Measurements from ENCODE around the gene PRKCA.
"Not testable (repeated sequence)": the region's sequence is repeated elsewhere in the genome, so short reads cannot be mapped to it uniquely, and the experiment has no call there.

Gene PRKCA

DNA sequence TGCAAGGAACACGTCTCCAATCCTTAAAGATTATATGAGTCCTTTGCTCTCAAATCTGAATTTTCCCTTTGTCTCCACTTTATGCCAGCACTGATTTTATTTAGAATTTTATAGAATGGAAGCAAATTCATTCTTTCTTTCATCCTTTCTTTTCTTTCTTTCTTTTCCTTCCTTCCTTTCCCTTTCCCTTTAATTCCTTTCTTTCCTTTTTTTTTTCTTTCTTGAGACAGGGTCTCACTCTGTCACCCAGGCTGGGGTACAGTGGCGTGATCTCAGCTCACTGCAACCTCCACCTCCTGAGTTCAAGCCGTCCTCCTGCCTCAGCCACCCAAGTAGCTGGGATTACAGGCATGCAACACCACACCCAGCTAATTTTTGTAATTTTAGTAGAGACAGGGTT, 187.2 kb downstream of the PRKCA start:
- DNase-seq (ENCODE audit: low spot score), result not testable (repeated sequence)

DNA sequence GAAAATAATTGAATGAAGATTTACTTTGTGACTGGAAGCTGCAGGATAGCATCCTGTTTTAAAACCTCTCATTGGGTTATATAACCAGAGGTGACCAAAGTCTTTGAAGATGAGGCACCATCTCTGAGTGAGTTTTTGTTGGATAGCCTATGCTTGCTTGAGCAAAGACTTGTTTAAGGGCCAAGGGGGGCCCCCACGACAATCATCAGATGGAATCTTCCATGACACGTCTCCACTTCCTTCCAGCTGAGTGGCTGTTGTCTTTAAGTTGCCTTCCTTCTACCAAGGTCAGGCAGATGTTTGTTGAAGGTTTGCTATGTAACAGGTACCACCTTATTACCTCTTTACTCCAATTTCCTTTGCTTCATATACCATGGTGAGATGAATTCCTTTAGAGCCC, 188.8 kb downstream of the PRKCA start:
- no peak for DNase-seq (ENCODE audit: low spot score)

DNA sequence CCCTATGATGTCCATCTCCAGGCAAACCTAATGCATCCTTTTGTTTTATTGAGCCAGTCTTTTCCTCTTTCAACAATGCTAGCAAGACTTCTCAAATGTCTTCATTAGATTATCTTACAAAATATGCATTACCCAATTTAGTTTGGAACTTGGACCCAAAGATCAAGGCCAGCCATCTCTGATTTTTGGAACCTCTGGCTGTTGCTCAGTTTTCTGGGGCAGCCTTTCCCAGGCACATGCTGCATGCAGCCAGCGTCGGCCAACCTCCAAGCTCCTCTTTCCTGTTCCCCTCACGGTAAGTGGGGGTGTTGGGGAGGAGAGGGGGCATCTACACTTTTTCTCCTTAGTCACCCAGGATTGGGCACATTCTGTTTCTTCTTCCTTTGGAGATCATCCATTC, 189.3 kb downstream of the PRKCA start:
- no peak for DNase-seq (ENCODE audit: low spot score)

DNA sequence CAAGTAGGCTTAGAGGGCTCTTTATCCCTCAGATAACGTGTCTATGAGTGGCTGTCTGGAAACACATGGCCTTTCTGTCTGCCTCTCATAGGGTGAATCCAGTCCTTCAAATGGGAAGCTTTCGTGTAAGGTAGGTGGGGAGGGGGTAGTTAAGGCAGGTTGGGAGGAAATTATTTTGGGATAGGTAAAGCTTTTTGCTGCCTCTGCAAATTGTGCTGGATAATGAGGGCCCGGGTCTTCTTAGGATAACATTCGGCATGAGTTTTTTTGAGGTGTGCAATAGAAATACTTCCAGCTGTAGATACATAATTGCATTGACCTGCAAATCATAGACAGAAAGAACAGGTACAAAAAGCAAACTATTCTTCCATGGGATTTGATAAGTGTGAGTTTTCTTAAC, 189.7 kb downstream of the PRKCA start:
- DNase-seq (ENCODE audit: low spot score), result no peak

DNA sequence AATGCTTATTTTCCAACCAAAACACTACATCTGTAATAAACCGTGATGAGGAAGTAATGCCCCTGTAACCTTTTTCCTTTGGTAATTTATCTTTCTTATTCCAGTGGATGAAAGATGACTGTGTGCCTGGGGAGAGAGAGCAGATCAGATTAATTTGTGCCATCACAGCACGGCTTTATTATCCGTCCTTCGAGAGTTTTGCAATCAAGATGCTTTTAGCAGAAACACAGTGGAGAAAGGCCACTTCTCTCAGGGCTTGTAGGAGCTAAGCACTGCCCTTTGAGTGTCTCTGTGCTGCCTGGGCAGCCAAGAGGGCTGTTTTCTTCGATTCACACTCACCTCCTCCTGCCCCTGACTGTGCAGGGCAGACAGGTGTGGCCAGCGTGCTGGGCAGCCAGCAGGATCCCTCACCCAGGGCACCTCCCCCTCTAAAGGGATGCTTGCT, 190.2 kb downstream of the PRKCA start:
- DNase-seq (ENCODE audit: low spot score), result no peak

DNA sequence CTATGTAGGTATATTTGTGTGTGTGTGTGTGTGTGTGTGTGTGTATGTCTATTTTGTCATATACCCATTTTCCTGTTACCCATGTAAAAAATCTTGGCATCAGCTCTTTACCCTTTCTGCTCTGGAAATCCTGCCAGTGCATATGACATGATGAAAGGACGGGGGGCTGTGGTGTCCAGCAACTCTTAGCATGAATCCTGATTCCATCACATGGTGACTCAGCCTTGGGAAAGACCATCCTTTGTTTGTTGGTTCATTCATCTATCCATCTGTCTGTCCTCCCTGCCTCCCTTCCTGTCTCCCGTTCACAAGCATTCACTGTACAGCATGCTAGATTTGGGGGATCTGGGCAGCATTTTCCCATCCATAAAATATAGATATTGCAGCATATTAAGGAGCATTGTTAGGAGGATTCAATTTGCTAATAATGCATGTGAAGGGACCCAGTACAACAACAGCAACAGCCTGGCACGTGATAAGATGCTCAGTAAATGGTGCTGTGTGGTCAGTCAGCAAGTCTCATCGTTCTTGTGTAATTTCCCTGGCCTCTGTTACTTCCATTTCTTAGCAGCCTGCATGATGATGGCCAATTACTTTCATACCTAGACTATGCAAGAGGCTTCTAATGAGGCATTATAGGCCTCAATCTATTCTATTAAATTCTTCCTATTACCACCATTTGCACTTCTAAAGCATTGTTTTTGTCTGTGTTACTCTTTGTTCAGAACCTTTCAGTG, 191.0 kb downstream of the PRKCA start:
- DNase-seq (ENCODE audit: low spot score), result no peak

DNA sequence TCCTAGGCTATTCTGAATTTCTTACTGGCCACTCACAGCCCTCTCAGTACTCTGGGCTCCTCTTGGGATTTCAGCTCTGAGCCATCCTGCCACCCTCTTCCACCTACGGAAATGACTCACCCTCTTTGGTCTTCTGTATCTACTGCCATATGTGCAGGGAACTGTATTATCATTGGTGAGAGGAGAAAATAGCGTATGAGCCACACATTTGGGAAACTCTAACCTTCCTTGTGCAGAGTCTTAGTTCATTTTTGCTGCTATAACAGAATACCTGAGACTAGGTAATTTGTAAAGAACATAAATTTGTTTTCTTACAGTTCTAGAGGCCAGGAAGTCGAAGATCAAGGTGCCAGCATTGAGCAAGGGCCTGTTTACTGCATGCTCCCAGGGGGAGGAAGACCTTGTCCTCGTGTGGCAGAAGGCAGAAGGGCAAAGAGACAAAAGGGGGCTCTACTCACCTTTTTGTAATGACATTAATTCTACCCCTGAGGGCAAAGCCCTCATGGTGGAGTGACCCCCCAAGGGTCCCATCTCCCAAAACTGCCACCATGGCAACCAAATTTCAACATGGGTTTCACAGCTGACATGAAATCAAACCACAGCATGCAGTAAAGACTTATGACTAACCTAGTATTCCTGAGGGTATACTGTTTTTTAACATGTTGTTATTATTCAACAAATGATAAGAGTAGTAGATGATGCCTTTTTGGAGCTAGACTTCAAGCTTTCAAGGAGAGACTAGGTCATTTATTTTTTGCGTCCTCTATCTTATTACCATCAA, 191.8 kb downstream of the PRKCA start:
- no peak for DNase-seq (ENCODE audit: low spot score)

DNA sequence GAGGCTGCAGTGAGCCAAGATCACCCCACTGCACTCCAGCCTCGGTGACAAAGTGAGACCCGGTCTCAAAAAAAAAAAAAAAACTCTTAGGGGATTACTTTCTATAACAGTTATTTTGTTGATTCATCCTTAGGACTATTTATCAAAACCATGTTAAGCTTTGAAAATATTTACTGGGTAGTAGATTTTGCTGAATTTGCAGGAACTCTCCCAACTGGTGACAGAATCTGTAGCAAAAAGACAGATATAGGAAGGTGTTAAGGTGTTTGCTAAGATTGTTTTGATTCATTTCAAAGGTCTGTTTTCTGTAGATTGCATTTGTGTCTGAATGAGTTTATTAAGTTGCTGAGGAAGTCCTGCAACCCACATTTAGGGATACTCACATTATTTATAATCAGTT, 192.6 kb downstream of the PRKCA start:
- DNase-seq (ENCODE audit: low spot score), result no peak

DNA sequence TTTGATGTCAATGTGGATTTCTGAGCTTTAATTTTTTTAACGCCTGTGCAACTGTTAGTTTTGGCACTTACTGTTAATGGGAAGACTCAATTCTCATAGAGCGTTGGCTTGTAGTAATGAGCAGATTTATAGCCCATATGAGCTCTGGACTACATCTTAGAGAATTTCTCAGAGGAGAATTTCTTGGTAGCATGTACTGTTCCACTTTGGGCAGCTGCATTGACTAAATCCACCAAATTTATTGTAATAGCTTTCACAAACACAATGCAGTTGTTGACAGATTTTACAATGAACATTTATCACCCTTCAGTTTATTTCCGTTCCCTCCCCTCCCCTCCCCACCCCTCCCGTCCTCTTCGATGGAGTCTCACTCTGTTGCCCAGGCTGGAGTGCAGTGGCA, 193.9 kb downstream of the PRKCA start:
- DNase-seq (ENCODE audit: low spot score), result no peak

DNA sequence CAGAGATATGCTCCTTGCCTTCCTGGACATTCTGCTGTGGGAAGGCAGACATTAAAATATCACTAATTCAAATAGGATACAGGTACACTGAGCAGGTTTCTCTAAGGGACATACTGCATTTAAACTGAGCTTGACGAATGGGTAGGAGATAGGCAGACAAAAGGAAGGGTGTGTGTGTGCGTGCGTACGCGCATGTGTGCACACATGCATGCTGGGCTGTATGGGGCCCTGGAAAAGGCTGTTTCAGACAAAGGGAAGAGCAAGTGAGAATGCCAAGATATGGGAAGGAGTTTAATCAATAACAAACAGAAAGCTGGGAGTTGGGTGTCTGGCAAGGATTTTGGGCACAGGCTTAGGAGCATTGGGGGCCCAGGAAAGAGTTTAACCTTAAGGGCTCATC, 196.2 kb downstream of the PRKCA start:
- DNase-seq (ENCODE audit: low spot score), result no peak

DNA sequence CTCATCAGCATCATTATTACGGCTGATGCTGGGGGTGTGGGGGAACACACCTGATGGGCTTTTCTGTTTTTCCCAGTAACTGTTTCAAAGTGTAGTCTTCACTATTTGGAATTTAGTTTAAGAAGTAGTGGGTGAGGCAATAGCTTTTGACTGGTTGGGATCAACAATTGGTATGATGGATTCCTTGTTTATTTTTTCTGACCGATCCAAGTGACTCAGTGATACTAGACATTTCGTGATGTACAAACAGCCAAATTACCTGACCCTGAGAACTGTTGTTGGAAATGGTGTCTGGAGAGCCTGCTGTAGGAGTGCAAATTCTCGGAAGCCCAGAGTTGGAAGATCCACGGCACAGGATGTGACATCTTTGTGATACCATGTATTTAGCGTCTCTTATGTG, 204.2 kb downstream of the PRKCA start:
- no peak for DNase-seq (ENCODE audit: low spot score)

DNA sequence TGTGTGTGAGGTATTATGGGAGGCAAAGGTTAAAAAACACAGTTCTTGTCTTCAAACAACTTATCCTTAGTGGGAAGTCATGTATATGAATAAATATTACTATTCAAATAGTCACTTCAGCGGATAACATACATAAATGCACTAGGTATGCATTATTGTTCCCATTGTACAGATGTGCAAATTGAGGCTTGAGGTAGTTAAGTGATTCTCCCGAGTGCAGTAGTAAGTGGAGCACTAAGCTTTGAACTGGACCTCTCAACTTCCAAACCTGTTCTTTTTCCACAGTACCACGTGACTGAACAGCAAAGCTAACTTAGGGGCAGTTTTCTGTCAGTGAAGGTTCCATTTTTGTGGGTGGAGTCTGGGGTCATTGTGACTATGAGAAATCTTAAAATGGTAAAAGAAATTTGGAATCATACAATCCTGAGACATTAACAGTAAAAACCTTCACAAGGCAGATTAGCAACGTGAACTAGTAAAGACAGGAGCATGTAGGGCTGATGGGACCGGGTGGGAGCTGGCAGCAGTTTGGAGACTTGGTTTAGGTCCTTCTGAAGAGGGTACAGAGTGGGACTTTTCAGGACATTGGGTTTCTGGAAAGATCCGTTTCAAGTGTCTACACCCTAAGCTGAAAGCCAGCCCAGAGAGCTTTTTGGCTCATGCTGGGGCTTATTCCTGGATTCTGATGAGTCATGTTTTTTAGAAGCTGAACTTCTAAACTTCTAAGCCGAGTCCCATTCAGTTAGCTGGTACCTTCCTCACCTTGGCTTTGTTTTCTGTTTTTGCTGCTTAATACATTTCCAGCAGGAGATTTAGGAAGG, 204.9 kb downstream of the PRKCA start:
- DNase-seq (ENCODE audit: low spot score), result no peak

DNA sequence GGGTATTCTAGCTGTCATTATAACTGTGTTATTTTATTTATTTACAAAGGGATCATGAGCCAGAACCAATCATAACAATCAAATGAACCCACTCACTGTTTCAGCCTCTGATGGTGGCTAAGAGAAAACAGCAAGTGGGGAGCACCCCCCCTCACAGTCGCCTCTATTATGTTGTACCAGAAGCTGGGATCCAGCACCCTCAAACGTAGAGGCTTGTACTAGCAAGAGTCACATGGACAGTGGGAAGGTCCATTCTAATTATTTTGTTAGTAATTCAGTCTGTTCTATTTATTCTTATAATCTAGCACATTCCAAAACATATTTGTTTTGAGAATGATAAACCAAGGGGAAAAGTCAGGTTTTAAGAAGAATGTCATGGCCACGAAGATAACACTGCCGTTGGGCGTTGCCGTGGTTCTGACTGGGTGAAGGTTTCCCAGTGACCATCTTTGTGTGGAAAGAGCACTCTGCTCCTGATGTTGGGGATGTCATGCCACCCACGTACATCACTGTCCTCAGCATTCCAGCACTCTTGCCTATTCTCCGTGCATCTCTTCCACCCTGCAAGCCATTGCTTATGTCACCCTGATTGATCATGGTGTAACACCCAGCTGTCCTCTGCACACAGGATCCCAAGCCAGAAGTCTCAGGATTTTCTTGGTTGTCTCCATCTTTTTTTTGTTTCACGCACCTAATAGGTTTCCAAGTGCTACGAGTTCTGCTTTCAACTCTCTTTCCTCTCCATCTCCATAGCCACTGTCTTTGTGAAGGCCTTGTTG, 205.8 kb downstream of the PRKCA start:
- DNase-seq (ENCODE audit: low spot score), result no peak

DNA sequence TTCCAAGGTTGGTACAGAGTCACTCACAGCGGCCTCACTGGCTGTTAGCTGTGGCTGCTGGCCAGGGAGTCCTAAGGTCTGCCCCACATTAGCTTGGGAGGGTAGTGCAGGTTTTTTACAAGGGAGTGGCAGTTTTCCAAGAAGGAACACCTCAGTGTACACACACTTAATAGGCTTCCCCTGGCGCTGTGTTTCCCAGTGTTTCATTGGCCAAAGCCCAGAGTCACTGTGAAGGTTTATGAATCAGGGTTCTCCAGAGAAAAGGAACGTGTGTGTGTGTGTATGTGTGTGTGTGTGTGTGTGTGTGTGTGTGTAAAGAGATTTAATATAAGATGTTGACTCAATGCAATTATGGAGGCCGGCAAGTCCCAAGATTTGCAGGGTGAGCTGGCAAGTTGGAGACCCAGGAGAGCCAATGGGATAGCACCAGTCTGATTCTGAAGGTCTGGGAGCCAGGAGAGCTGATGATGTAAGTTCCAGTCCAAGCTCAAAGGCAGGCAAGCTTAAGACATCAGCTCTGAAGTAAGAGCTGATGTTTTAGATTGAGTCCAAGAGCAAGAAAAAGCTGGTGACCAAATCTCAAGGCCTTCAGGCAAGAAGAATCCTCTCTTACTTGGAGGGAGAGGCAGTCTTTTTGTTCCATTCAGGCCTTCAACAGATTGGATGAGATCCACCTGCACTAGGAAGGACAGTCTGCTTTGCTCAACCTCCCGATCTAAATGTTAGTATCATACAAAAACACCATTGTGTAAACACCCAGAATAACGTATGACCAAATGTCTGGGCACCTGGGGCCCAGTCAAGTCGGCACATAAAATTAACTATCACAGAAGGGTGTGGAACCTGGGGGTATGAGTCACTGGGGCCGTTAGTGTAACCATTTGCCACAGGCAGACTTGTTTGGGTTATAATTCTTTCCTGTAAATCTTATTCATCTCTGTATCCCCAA, 206.8 kb downstream of the PRKCA start:
- no peak for DNase-seq (ENCODE audit: low spot score)

DNA sequence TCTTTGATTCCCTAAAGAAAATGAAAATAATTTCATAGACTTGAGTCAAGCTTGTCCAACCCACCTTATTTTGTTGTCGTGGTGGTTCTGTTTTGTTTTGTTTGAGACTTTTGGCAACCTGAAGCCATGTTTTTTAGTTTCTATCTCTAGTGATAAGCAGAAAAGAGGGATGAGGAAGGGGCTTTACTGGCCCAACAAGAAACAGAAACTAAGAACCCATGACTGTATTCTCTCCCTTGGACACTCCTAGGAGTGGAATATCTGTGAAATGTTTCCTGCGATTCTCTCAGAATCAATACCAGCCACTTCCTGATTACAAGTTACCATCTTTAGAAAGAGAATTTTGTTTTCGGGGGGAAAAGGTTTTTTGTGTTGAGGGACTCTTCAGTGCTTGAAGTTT, 207.5 kb downstream of the PRKCA start:
- DNase-seq (ENCODE audit: low spot score), result no peak

DNA sequence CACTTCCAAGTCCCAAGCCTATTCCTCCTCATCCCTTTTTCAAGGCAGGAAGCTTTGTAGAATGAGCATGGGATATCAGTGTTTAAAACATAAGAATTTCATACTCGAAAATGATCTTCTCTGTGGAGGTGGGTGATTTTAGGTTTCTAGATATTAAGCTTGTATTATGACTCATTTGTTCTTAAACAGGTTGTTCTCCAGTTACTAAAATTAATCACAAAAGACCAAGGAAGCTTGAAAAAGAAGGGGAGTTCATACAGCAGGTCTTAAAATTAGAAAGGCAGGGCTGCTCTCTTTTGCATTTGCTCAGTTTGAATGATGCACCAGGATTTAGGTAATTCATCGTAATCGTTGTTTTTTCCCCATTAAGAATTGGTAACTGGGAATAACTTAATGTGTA, 208.7 kb downstream of the PRKCA start:
- DNase-seq (ENCODE audit: low spot score), result no peak

DNA sequence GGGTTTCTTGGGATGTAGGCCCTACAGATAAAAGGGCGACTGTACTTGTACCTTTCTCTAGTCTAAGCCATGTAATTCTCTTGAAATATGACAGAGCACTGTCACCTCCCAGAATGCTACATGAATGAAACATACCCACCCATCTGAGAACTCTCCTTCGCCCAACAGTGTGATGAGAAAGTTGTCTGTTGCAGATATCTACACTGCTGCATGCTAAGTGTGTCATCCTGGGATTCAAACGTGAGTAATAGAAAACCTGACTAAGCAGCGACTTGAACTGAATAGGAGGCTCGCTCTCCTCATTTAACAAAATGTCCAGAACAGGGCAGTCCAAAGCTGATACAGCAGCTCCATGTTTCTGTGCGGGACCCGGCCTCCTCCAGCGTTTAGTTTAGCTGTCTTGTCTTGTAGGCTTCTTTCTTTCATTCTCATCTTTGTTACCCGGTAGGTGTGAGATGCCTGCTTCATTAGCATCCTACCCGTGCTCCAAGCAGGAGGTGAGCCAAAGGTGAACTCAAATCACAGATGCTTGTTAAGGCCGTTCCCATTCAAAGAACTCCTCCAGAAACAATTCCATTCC, 211.9 kb downstream of the PRKCA start:
- no peak for DNase-seq (ENCODE audit: low spot score)

DNA sequence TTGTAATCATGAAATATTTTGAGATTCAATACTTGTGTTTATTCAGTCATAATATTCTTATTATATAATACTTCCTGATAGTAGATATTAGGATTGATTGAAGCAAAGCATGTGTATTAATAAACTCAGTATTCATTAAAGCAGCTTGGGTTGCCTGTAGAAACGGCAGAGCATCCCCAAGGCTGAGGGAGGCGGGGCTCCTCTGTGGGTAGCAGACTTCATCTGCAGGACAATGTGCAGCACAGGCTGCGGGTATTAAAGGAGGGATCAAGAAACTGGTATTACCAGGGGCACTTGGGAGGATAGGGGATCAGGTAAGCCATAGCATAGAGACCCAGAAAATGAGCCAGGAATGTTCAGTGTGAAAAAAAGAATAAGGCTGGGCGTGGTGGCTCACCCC, 213.6 kb downstream of the PRKCA start:
- no peak for DNase-seq (ENCODE audit: low spot score)

DNA sequence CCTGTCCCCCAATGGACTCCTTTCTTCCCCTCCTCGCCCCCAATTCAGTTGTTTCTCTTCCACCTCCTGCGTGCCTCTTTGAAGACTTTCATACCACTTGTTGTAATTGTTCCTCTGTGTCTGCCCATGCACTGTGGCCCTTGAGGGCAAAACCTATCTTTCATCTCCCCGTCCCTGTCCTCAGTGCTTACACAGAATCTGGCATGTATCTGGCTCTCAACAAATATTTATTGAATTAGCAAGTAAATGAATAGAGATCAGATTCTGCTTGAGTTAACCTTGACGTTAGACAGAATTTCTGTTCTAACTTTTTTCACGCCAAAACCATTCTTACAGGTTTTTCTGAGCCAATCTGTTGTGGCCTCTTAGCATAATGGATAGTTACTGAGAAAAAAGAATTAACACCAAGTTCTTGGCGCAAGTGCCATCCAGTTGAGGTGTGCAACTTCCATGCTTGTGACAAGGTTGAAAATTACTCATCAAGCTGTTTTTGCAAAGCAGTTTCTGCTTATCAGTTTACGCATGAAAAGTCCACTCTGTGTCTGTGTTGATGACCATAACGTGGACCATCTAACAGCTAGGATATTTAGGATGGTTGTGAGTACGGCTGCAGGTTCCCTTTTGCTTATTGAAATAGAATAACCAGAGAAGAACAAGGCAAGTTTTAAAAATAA, 215.1 kb downstream of the PRKCA start:
- no peak for DNase-seq (ENCODE audit: low spot score)

DNA sequence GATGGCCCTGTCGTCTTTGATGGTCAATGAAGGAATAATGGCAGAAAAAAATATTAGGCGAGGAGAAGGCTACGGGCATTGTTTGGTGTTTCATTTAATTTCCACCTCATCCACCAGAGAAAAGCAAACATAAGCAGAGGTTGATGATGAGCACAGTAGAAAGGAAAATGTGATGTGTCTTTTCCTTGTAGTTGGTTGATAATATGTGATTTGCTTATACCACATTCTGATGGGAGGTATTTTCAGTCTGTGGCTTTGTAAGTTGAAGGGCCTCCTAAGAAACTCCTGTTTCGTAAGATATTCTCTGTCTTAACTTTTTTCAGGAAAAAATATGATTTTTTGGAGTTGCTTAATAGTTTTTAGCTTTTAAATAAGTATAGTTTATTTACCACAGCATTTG, 215.7 kb downstream of the PRKCA start:
- DNase-seq (ENCODE audit: low spot score), result no peak

All from NAMALWA (cell line).